IPS-NIHi7 (cell line): ENCODE data around the gene ATXN1L.
"Not testable (repeated sequence)": the region's sequence is repeated elsewhere in the genome, so short reads cannot be mapped to it uniquely, and the experiment has no call there.

Experiments
- DNase-seq: peaks from one replicate; pipeline ENCODE4 v3.0.0; 2012; ENCODE audit warnings: mixed read lengths; ENCODE audit errors: extremely low spot score

Gene ATXN1L

GRCh38 chr16:71845639-71846430, at the start of gene ATXN1L:
ATXN1L (plus strand) TSS chr16:71845976; CDS start chr16:71849741, 3,765 bp downstream.
- DNase-seq, result peak; percentile 99

DNA sequence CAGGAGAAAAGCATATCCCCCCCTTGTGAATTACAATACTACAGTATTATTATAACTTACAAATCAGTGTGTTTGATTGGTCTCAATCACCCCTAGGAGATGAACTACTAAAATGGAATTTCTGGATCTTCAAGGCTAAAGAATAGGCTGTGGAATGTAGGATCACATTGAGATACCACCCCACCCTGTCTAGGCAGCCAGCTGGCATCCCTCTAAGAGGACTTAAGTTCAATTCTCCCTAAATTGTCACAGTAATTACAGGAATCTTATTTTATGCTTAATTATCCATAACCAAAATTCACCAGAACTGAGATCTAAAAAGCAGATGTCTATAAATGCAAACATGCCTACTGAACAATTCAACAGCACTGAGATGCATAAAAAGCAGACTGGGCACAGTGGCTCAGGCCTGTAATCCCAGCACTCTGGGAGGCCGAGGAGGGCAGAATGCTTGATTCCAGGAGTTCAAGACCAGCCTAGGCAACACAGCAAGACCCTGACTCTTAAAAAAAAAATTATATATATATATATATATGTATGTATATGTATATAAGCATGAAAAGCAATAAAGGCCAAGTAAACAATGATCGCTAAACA, 49.2 kb upstream of the ATXN1L start:
- DNase-seq, result no peak

DNA sequence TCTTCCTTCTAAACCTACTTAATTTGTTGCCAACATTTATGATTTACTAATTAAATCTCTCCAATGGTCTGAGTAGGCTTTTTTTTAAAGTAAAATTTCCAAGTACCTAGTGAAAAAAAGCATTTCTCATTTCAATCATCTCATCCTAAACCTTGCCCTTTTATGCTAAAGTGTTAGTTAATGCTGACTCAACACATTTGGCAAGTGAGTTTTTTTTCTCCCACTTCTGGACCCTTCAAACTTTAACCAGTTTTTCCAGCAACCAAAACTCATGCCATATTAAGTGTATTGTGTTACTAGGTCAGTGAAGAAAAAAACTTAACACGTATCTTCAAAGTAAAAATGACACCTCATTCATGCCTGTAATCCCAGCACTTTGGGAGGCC, 42.5 kb upstream of the ATXN1L start:
- DNase-seq, result no peak

DNA sequence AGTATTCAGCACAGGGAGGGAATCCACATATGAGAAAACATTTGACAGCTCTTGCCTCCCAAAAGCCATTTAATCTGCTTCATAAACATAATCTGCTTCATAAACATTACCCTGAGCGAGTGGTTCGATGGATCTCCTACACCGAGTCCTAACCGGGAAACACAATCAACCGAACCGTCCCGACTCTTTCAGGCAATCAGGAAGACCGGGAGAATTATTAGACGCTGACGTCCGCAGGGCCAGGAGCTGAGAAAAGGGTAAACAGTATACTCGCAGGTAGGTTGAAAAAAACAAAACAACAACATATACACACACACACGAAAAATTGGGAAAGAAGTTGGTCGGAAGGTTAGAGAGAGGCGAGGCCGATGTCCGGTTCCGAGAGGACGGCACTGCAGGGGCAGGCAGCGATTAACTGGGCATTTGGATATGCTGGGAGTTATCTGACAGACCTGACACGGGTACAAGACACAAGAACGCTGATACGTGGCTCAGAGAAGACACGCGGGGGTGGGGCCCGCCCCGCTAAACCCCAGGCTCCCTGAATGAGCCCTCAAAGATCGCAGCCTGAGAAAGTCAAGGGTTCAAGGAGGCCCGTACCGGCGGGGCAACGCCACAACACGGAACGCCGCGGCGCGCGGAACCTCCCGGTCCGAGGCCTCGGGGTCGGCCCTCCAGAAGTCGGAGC, 37.7 kb upstream of the ATXN1L start:
- DNase-seq, result peak; percentile 19

DNA sequence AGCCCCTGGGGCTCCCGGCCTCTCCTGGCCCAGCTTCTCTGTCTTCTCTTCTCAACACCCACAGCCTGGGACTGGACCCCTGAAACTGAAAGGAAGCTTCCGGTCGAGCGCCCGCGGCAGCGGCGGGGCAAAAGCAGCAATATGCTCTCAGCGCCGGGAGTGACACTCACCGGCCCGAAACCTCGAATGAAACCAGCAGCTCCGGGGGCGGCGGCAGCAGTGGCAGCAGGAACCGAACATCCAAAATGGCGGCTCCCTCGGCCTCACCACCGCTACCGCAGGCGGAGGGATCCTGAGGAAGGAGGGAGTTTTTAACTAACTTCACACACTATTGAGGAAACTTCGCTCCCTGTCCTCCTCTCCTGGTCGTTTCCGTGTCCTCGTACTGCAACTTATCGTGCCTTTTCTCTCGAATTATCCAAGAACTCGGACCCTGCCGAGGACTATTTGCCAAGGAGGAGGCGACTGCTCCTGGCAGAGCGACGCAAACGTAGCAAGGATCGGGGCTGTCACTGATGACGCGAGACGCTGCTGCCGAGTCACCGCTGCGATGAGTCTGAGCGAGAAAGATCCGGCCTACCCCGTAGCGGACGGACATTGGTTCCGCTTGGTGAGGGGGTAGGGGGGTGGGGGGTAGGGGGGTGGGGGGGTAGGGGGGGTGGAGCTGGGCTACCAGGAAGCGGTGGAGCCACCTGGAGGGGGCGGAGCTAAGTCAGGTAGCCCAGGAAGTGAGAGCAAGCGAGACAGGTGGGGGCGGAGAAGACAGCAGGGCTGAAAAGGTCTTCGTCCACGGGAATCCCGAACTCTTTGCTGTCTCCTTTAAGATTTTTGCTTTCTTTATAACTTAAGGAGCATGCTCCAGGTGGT, 37.0 kb upstream of the ATXN1L start, which contains the start of gene AP1G1:
Gene AP1G1 (minus strand): TSS at position 242 of the 867 bp plus-strand sequence. CDS start 19,355 bp downstream, outside the sequence.
- peak; percentile 99 for DNase-seq

GRCh38 chr16:71810155-71810530, 35.6 kb upstream of the ATXN1L start:
- not testable (repeated sequence) for DNase-seq

- no peak for DNase-seq
These were observed 34.4 kb upstream of the ATXN1L start for GRCh38 chr16:71811261-71811803.

GRCh38 chr16:71817155-71817500, 28.6 kb upstream of the ATXN1L start:
- not testable (repeated sequence) for DNase-seq

DNA sequence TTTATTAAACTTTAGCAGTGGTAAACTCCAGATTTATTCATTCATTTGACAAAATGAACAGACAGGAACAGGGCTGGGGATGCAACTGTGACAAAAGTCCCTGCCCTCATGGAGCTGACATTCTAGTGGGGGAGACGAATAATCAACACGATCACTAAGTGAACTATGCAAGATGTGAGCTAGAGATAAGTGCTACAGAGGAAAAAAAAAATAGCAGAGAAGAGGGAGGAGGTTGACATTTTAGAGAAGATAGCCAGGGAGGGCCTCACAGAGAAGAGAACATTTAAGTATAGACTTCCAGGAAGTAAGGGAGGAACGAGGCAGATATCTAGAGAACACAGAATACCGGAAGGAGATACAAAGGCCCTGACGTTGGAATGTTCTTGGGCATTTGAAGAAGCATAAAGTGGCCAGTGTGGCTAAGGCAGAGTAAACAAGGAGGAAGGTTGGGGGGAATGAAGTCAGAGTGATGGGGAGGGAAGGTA, 19.2 kb upstream of the ATXN1L start:
- no peak for DNase-seq

GRCh38 chr16:71830359-71830758, 15.4 kb upstream of the ATXN1L start:
- DNase-seq, result no peak

DNA sequence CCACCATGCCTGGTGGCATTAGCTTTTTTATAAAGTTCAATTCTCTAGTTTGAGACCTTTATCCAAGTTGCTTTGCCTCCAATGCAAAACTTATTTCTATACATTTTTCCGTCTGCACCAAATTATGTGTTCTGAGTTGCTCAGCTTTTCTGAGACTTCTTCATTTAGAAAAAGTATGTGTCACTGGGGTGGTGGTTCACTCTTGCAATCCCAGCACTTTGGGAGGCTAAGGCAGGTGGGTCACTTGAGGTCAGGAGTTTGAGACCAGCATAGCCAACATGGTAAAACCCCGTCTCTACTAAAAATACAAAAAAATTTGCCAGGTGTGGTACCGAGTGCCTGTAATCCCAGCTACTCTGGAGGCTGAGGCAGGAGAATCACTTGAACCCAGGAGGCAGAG, 14.1 kb upstream of the ATXN1L start:
- not testable (repeated sequence) for DNase-seq

DNA sequence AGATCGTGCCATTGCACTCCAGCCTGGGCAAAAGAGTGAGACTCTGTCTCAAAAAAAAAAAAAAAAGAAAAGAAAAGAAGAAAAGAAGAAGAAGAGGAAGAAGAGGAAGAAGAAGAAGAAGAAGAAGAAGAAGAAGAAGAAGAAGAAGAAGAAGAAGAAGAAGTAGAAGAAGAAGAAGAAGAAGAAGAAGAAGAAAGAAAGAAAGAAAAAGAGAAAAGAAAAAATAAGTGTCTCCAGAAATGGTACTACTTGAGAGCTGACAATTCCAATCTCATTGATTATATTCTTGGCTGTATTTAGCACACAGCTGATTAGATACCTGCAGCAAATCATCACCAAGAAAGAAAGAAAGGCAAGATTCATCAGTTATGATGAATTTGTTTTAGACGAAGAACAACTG, 13.7 kb upstream of the ATXN1L start:
- DNase-seq, result not testable (repeated sequence)

DNA sequence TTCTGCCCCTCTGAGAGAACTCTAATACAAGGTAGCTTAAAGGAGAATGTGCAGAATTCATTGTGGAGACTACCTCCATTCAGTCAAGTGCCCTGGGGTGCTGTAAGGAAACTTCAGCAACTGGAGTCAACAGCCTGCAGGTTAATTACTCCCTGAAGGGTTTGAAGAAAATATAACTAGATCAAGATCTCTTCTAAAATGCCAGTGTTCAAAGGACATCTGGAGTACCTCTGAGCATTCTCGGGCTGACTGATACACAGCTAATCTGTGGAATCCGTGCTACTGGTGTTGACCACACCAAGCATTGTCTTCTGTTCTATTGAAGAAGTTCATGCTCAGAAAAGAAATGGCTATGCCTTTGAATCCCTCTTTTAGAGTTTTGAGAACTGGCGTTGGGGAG, 11.5 kb upstream of the ATXN1L start:
- no peak for DNase-seq

DNA sequence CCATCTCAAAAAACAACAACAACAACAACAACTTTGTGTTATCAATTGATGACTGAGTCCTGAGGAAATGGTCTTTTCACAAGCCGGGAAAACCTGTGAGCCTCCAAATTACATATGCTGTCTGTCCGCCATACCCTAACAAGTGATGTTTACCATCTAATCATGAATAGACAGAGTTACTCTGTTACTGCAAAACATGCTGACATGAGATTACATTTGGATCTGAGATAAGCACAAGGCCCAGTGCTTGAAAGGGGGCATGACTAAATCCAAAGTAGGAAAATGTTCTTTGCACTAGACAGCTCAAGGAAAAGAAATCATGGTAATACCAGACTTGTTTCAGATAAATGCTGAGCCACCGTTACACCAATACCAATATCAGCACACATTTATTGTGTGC, 8.6 kb upstream of the ATXN1L start:
- no peak for DNase-seq

GRCh38 chr16:71840052-71840451, 5.7 kb upstream of the ATXN1L start:
- no peak for DNase-seq

DNA sequence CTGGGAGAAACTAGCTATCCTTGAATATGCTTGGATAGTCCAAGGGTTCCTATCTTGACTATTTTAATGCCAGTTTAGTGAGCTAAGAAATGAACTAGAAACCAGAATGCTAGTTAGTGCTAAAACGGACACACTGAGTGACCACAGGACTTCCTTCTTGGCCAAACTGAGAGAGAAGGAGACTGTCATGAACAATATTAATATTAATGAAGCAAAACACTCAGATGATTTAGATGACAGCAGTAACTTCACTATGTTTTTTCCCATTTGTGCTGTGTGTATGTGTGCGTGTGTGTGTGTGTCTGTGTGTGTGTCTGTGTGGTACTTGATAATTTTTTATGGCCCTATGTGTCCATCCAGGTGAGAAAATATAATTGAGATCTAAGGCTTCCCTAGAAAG, 2.2 kb upstream of the ATXN1L start:
- no peak for DNase-seq

- no peak for DNase-seq
These were observed 655 bp downstream of the ATXN1L start for GRCh38 chr16:71846431-71846830.

GRCh38 chr16:71847096-71847495, 1.3 kb downstream of the ATXN1L start:
- no peak for DNase-seq

DNA sequence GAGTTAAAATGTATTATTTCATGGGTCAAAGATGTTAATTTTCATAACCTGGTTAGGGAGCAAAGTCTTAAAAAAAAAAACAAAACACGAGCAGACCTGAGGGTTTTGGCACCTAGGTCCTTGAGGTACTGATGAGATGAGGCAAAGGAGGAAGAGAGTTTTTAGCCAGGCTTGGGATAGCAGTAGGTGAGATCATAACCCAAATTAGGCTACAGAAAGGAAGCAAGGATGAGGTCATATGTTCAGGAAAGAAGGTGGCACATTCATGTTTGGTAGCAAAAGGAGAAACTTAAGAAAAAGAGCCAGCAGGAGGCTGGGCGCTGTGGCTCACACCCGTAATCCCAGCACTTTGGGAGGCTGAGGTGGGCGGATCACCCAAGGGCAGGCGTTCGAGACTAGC, 2.8 kb downstream of the ATXN1L start:
- no peak for DNase-seq

DNA sequence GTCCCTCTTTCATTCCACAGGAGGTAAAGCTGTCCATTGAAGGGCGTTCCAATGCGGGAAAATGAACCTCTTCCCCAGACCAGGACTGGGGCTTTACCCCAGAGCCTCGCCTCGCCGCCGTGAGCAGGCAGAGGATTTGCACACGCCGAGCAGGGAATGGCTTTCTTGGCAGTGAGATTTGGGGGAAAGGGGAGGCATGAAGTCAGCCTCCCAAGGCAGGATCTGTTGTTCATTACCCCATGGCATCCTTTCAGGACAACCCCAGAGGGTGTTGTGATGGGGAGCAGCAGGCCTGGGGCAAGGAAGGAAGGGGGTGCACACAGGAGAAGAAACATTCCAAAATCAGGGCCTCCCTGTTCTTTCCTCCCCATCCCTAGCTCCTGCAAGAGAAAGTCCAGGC, 6.0 kb downstream of the ATXN1L start:
- DNase-seq, result no peak

DNA sequence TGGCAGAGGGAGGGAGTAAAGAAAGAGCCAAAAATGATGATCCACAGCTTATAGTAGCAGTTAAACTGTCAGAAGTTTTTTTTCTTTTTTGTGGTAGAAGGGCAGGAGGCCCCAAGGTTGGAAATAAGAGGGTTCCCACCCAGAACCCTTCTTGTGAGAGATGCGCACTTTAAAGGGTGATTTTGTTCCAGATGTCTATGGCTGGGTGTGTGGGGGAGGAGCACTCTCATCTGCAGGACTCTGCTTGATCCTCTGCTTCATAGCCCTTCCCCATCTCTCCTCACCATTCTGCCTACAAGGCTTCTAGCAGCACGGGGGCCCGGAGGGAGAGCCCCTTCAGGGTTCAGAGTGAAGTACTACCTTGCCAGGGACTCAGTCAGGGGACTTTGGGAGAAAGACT, 6.4 kb downstream of the ATXN1L start:
- no peak for DNase-seq
